Panc1 (cell line): ENCODE results near the gene TMEM39B. TPM values are rescaled to one million over a fixed set of nuclear protein-coding genes. Genes with fewer than 3 reads are reported as not detected.

ENCODE experiments used
- ATAC-seq: fragments of 200-7000 bp; cut with Tn5 transposase; 2 replicates; pipeline ENCODE4 v1.9.1; 2020; ENCODE audit warnings: mild to moderate bottlenecking, moderate library complexity
- BruUV-seq: library from RNA; stranded (reverse); fragments of 400-500 nt; replicated peaks from 2 replicates; lab custom pipeline; 2021; lab: Mats Ljungman, UMichigan
- CTCF ChIA-PET: fragments of 300-600 bp; sonication (Branson Sonifier 250); formaldehyde crosslinking; loops from one replicate; lab custom pipeline; 2022; ENCODE audit warnings: antibody characterized with exemption; lab: Charles Lee
- POLR2A ChIA-PET: fragments of 300-600 bp; sonication (Branson Sonifier 250); formaldehyde crosslinking; loops from one replicate; lab custom pipeline; 2022; ENCODE audit warnings: antibody characterized with exemption; lab: Charles Lee
- DNase-seq: peaks from one replicate; pipeline ENCODE4 v3.0.0-alpha.2; 2010; ENCODE audit warnings: low read depth, low spot score
- H3K27ac ChIP-seq: 2 replicates; pipeline ENCODE4 v1.5.1; 2011; ENCODE audit warnings: mild to moderate bottlenecking, low read length, inconsistent platforms
- H3K27me3 ChIP-seq: fragments of 200-500 bp; sonication (Bioruptor generic); 2 replicates; pipeline ENCODE4 v1.6.0; 2014; ENCODE audit warnings: low read length, inconsistent platforms; ENCODE audit not compliant: control insufficient read depth, insufficient read depth
- H3K36me3 ChIP-seq: fragments of 200-500 bp; sonication (Bioruptor generic); 2 replicates; pipeline ENCODE4 v1.5.1; 2014; ENCODE audit warnings: inconsistent platforms, mild to moderate bottlenecking, low read length, moderate library complexity; ENCODE audit not compliant: control insufficient read depth, insufficient read depth
- H3K4me1 ChIP-seq: 2 replicates; pipeline ENCODE4 v1.5.1; 2011; ENCODE audit warnings: inconsistent platforms, mild to moderate bottlenecking, low read length, moderate library complexity; ENCODE audit not compliant: control insufficient read depth, insufficient read depth
- H3K4me3 ChIP-seq, 2 experiments: 2 replicates each; pipeline ENCODE4 v1.5.1; 2011 to 2012; ENCODE audit warnings: low read depth in 2 of 2, low read length in 2 of 2, mild to moderate bottlenecking in 2 of 2, inconsistent platforms in 1 of 2, moderate library complexity in 1 of 2
- H3K9me3 ChIP-seq: fragments of 200-500 bp; sonication (Bioruptor generic); 2 replicates; pipeline ENCODE4 v1.5.1; 2014; ENCODE audit warnings: low read depth, mild to moderate bottlenecking, inconsistent platforms, low read length, moderate library complexity; ENCODE audit not compliant: control insufficient read depth, insufficient read depth
- CTCF ChIP-seq: fragments of 450-650 bp; IDR thresholded peaks from 2 replicates; pipeline ENCODE4 v1.5.1; 2017; ENCODE audit warnings: mild to moderate bottlenecking
- POLR2AphosphoS5 ChIP-seq: IDR thresholded peaks from 2 replicates; pipeline ENCODE4 v1.6.1; 2012; ENCODE audit warnings: mild to moderate bottlenecking, low read depth, low read length, moderate library complexity
- SIN3A ChIP-seq: IDR thresholded peaks from 2 replicates; pipeline ENCODE4 v1.6.1; 2012; ENCODE audit warnings: low read depth, mild to moderate bottlenecking, low read length, moderate library complexity, borderline replicate concordance; ENCODE audit not compliant: insufficient read depth
- TCF7L2 ChIP-seq: IDR thresholded peaks from 2 replicates; pipeline ENCODE4 v1.6.1; 2011; ENCODE audit warnings: mild to moderate bottlenecking, low read depth, low read length, inconsistent platforms
- in situ Hi-C: cut with HindIII; loops from 2 replicates; pipeline ENCODE4 v1.10.0; 2016; ENCODE audit warnings: low sequenced_read_pairs, low pct_unique_long_range_greater_than_20kb
- intact Hi-C: fragments of 100-400 bp; cut with micrococcal nuclease; formaldehyde crosslinking; loops from one replicate; pipeline ENCODE4 v1.10.0; 2022; ENCODE audit not compliant: unreplicated experiment
- total RNA-seq: library from RNA; stranded (reverse); gene quantifications from one replicate; pipeline ENCODE4 v1.2.1, GENCODE V29; 2021; ENCODE audit not compliant: unreplicated experiment
- TF ChIP-seq, protein P1 (sequence below), 2 experiments: IDR thresholded peaks; 2 replicates each; pipeline ENCODE4 v1.6.1; 2011 to 2012; ENCODE audit warnings: low read depth in 2 of 2, control low read depth in 1 of 2, low read length in 1 of 2, mild to moderate bottlenecking in 1 of 2, moderate library complexity in 1 of 2; ENCODE audit not compliant: insufficient read depth in 1 of 2

Gene TMEM39B
- total RNA-seq, 1 experiment from 2014 or later: 35.0 TPM

- intact Hi-C loops (no loop called here), in situ Hi-C loops (no loop called here)
- TF ChIP-seq, protein P1, sequence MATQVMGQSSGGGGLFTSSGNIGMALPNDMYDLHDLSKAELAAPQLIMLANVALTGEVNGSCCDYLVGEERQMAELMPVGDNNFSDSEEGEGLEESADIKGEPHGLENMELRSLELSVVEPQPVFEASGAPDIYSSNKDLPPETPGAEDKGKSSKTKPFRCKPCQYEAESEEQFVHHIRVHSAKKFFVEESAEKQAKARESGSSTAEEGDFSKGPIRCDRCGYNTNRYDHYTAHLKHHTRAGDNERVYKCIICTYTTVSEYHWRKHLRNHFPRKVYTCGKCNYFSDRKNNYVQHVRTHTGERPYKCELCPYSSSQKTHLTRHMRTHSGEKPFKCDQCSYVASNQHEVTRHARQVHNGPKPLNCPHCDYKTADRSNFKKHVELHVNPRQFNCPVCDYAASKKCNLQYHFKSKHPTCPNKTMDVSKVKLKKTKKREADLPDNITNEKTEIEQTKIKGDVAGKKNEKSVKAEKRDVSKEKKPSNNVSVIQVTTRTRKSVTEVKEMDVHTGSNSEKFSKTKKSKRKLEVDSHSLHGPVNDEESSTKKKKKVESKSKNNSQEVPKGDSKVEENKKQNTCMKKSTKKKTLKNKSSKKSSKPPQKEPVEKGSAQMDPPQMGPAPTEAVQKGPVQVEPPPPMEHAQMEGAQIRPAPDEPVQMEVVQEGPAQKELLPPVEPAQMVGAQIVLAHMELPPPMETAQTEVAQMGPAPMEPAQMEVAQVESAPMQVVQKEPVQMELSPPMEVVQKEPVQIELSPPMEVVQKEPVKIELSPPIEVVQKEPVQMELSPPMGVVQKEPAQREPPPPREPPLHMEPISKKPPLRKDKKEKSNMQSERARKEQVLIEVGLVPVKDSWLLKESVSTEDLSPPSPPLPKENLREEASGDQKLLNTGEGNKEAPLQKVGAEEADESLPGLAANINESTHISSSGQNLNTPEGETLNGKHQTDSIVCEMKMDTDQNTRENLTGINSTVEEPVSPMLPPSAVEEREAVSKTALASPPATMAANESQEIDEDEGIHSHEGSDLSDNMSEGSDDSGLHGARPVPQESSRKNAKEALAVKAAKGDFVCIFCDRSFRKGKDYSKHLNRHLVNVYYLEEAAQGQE (IDR thresholded peaks at IDR 0.05; ENCODE audit: insufficient read depth in 1 of 2, low read depth in 2 of 2, low read length in 1 of 2): no peak
- no peak for TF ChIP-seq CTCF
- no peak for TF ChIP-seq POLR2AphosphoS5
- no peak for TF ChIP-seq SIN3A
- TF ChIP-seq TCF7L2: no peak
- DNase-seq (no peak), ATAC-seq (no peak)
- CTCF ChIA-PET: interaction anchor here (1.0 kb wide), 1 partner anchor 19 kb away, joined by 9 read pairs; no protein-coding TSS in a partner anchor
- no TSS peak for BruUV-seq
- no peak overlapping the region for H3K27ac ChIP-seq
- no peak overlapping the region for H3K4me3 ChIP-seq
- H3K4me1 ChIP-seq: peaks cover 19% of the 10 kb centered on the region; the same call in 1 of the 2 replicates
- H3K9me3 ChIP-seq: no peaks in the 10 kb centered on the region
- peaks cover 7% of the 10 kb centered on the region; the same call in 1 of the 2 replicates for H3K36me3 ChIP-seq
- POLR2A ChIA-PET: no interaction called here
- H3K27me3 ChIP-seq: no peaks in the 10 kb centered on the region
Observed at GRCh38 chr1:32111040-32111623, 38.4 kb downstream of the TMEM39B start.

DNA sequence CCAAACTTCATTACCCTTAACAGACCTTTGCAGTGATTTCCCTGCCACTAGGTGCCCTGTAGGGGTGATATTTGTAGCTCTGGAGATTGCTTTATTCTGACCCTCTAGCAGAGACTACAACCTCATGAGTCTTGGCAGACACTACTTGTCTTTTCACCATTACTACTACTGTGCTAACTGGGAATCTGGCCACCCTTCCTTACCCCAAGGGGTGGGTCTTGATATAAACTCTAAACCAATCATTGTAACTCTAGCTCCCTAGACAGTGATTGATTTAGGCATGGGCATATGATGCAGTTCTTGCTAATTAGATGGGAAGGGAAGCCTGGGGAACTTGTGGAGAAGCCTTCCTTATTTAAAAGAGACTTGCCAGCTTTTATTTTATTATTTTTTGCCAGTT is 39.0 kb downstream of the TMEM39B start:
- H3K27me3 ChIP-seq: no peaks in the 10 kb centered on the region
- no peaks in the 10 kb centered on the region for H3K9me3 ChIP-seq
- H3K4me3 ChIP-seq: no peak overlapping the region
- ATAC-seq (no peak), DNase-seq (no peak)
- no peak overlapping the region for H3K27ac ChIP-seq
- H3K36me3 ChIP-seq: peaks cover 7% of the 10 kb centered on the region; the same call in 1 of the 2 replicates
- BruUV-seq: no TSS peak
- POLR2A ChIA-PET: interaction anchor here (0.6 to 0.7 kb wide), 2 partner anchors 39 to 53 kb away, joined by 3 to 4 read pairs; no protein-coding TSS in a partner anchor
- intact Hi-C loops: no loop called here
- in situ Hi-C loops: no loop called here
- H3K4me1 ChIP-seq: peaks cover 19% of the 10 kb centered on the region; the same call in 1 of the 2 replicates
- CTCF ChIA-PET: interaction anchor here (1.0 kb wide), 1 partner anchor 18 kb away, joined by 9 read pairs; no protein-coding TSS in a partner anchor
- TF ChIP-seq TCF7L2 (no peak), POLR2AphosphoS5 (no peak), CTCF (no peak), SIN3A (no peak)
- TF ChIP-seq, protein P1 (IDR thresholded peaks at IDR 0.05; ENCODE audit: insufficient read depth in 1 of 2, low read depth in 2 of 2, low read length in 1 of 2): no peak
